Measurements from ENCODE around the gene UGT2B11.
"Not testable (repeated sequence)": the region's sequence is repeated elsewhere in the genome, so short reads cannot be mapped to it uniquely, and the experiment has no call there.

The UGT2B11 gene

GRCh38 chr4:69214716-69215115 is at the start of gene UGT2B11:
Gene UGT2B11 (minus strand): TSS chr4:69214748. CDS start chr4:69214722, 26 bp downstream.
- DNase-seq (ENCODE audit: low read depth), result no peak

- not testable (repeated sequence) for DNase-seq (ENCODE audit: low read depth)
These were observed 38.7 kb upstream of the UGT2B11 start for GRCh38 chr4:69253147-69253772.

GRCh38 chr4:69250884-69251283 is 36.3 kb upstream of the UGT2B11 start:
- not testable (repeated sequence) for DNase-seq (ENCODE audit: low read depth)

- not testable (repeated sequence) for DNase-seq (ENCODE audit: low read depth)
These were observed 28.2 kb upstream of the UGT2B11 start for GRCh38 chr4:69242562-69243240.

- DNase-seq (ENCODE audit: low read depth), result not testable (repeated sequence)
These were observed 27.2 kb upstream of the UGT2B11 start for GRCh38 chr4:69241746-69242145.

GRCh38 chr4:69240787-69241186 is 26.2 kb upstream of the UGT2B11 start:
- not testable (repeated sequence) for DNase-seq (ENCODE audit: low read depth)

- no peak for DNase-seq (ENCODE audit: low read depth)
These were observed 25.1 kb upstream of the UGT2B11 start for GRCh38 chr4:69239557-69240168.

- DNase-seq (ENCODE audit: low read depth), result no peak
These were observed 24.5 kb upstream of the UGT2B11 start for GRCh38 chr4:69239092-69239491.

- DNase-seq (ENCODE audit: low read depth), result no peak
These were observed 10.3 kb upstream of the UGT2B11 start for GRCh38 chr4:69224891-69225290.

- not testable (repeated sequence) for DNase-seq (ENCODE audit: low read depth)
These were observed 8.7 kb upstream of the UGT2B11 start for GRCh38 chr4:69223277-69223676.

GRCh38 chr4:69218491-69218890 is 3.9 kb upstream of the UGT2B11 start:
- not testable (repeated sequence) for DNase-seq (ENCODE audit: low read depth)

- no peak for DNase-seq (ENCODE audit: low read depth)
These were observed 3.6 kb downstream of the UGT2B11 start for GRCh38 chr4:69210911-69211310.

- not testable (repeated sequence) for DNase-seq (ENCODE audit: low read depth)
These were observed 16.0 kb downstream of the UGT2B11 start for GRCh38 chr4:69198506-69198905.

GRCh38 chr4:69196209-69196965 is 18.2 kb downstream of the UGT2B11 start:
- DNase-seq (ENCODE audit: low read depth), result no peak

- no peak for DNase-seq (ENCODE audit: low read depth)
These were observed 20.4 kb downstream of the UGT2B11 start for GRCh38 chr4:69194166-69194565.

- DNase-seq (ENCODE audit: low read depth), result not testable (repeated sequence)
These were observed 22.6 kb downstream of the UGT2B11 start for GRCh38 chr4:69191905-69192304.

GRCh38 chr4:69190621-69191020 is 23.9 kb downstream of the UGT2B11 start:
- DNase-seq (ENCODE audit: low read depth), result not testable (repeated sequence)

GRCh38 chr4:69181519-69182169 is 32.9 kb downstream of the UGT2B11 start:
- DNase-seq (ENCODE audit: low read depth), result not testable (repeated sequence)

- not testable (repeated sequence) for DNase-seq (ENCODE audit: low read depth)
These were observed 34.7 kb downstream of the UGT2B11 start for GRCh38 chr4:69179817-69180216.

- not testable (repeated sequence) for DNase-seq (ENCODE audit: low read depth)
These were observed 35.8 kb downstream of the UGT2B11 start for GRCh38 chr4:69178751-69179205.

- peak; percentile 8 for DNase-seq (ENCODE audit: low read depth)
These were observed 44.1 kb downstream of the UGT2B11 start for GRCh38 chr4:69170233-69171134.

All from HS-5 (cell line).